GM18870 (cell line): ENCODE measurements around the gene N4BP3.
A peak's percentile ranks its signal among the peaks of the same experiment; 100 is the strongest.

Source experiments
- ATAC-seq: cut with Tn5 transposase; IDR thresholded peaks from one replicate; pipeline ENCODE4 v1.9.1; 2021; ENCODE audit warnings: moderate library complexity; ENCODE audit not compliant: unreplicated experiment

The N4BP3 gene

DNA sequence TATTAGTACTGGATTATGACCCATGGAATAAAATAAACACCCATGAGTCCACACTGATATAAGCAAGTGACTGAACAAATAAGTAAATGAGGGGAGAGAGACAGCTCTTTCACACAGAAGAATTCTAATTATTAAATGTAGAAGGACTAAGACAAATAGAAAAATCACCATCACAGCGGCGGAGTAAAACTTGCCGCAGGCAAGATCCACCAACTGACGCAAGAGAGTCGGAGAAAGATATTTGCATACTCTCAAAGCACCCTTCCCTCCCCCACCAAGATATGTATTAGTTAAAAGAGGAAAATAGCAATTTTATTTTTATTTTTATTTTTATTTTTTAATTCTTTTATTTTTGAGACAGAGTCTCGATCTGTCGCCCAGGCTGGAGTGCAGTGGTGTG lies 14.6 kb upstream of the N4BP3 start:
- no peak for ATAC-seq

DNA sequence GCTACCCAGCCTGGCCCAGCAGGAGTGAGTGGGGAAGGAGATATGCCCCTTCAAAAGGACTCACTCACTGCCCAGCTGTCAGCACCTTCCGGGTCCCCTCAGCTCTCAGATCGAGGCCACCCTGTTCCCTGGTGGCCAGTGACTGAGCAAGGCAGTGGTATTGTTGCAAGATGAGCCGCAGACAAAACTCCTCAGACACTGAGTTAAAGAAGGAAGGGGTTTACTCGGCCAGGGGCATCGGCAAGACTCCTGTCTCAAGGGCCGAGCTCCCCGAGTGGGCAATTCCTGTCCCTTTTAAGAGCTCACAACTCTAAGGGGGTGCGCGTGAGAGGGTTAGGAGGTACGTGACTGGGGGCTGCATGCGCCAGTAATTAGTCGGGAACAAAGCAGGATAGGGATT lies 9.7 kb upstream of the N4BP3 start:
- ATAC-seq = no peak

DNA sequence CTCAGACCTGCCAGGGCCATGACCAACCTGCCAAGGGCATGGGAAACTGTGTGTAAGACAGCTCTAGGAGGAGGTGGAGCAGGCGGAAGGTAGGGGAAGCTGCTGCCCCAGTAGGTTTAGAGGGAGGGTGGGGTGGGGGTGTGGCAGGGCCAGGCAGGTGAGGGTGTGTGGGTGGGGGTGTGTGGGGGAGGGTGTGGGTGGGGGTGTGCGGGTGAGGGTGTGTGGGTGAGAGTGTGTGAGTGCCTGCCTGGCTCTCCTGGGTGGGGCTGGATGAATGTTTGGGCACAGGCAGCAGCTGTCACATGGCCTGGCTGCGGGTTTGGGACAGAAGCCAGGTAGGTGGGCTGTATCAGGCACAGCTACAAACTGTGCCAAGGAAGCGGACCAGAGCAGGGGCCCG lies 8.8 kb upstream of the N4BP3 start:
- no peak for ATAC-seq

DNA sequence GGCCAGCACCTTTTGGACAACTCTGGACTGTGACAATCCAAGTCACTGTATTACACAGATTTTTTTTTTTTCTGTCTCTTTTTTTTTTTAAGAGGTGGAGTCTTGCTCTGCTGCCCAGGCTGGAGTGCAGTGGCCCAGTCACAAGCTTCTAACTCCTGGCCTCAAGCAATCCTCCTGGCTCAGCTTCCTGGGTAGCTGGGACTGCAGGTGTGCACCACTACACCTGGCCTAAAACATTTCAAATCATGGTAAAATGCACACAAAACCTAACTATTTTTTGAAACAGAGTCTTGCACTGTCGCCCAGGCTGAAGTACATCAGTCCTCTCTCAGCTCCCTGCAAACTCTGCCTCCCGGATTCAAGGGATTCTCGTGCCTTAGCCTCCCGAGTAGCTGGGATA lies 7.2 kb upstream of the N4BP3 start:
- ATAC-seq = no peak

DNA sequence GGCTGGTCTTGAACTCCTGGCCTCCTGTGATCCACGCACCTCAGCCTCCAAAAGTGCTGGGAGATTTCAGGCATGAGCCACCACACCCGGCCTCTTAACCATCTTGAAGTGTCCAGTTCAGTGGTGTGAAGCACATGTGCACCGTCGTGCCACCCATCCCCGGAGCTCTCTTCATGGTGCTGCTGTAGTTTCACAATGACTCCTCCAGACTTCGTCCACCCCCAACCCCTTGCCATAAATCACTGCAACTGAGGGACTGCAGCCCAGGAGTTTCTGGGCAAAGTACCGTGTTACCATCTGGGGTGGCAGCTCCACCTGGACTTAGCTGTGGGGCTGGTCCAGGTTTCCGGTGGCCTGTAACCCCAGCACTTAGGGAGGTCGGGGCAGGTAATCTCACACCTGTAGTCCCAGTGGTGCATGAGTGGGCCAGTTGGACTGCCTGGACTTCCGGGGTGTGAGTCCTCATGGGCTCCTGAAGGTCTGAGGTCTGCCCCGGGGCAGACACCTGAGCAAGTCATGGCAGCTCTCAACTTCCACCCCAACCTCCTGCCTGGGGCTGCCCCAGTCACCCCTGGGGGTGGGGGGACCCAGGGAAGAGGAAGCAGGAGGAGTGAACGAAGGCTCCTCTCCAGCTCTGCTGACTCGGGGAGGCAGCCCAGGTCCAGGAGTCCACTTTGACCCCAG lies 6.6 kb upstream of the N4BP3 start:
- no peak for ATAC-seq

DNA sequence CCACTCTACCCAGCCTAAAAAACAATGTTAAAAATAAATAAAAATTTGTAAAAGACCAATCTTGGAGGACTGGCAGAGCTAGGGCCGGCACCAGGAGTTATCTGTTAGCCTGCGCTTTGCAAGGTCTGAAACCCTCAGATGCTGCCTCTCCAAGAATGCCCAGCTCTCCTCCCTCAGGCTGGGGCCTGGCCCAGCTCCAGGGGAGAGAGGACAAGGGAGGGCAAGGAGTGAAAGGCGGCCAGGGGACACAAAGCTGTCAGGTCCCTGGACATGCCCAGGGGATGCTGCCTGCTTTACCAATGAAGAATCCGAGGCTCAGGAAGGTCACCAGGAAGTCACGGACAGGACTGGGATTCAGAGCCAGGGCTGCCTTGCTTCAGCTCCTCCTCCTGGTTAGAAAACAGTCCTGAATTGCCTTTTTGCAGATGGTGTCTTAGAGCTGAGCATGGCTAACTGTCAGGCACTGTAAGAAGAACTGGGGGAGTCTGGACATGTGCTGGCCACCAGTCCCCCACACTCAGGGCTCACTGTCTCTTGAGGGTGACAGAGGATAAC lies 5.5 kb upstream of the N4BP3 start:
- ATAC-seq = no peak

DNA sequence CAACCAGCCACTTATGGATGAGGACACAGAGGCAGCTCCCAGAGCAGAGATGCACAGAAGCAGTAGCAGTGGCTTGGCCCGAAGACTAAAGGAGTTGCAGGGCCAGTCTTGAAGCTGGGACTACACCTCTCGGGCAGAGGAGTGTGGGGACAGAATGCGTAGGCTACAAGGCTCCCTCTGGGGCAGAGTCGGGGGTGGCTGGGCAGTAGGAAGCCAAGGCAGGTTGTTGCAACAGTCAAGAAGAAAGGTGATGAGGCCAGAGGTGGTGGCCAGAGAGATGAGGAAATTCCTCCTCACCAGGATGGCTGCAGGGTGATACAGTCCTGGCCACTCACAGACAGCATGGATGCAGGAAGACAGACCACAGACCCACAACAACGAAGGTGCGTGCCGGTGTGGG lies 4.9 kb upstream of the N4BP3 start:
- ATAC-seq = no peak

DNA sequence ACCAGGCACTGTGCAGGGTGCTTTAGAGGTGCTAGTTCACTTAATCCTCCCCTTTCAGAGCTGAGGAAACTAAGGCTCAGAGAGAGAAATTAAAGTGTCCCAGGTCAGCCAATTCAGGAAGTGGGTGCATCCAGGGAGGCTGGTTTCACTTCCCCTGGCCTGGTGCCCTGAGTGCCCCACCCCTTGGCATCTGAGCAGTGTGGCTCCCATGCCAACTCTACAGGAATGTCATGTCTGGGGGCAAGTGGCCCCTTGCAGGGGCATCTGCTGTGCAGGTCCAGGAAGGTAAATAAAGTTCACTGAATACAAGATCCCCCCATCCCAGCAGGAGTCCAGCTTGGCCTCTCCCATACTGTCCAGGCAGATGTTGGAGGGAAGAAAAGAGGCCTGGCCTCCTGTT lies 4.4 kb upstream of the N4BP3 start:
- ATAC-seq = no peak

DNA sequence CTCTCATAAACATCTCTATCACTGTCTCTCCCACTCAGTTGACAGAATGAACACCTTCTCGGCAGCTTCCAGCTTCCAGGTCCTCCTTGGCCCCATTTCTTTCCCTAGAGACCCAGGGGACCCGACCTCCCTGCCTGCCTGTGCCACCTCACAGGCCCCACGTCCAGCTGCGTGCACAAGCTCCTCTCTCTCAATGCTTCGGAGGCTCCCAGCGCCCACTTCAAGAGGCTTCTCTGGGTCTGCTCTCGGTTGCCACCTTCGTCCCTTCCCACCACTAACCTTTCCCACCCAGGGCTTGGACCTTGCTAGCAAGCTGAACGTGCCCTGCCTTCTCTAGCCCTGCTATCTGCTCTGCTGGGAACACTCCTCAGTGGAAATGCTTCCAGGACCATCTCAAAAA lies 2.8 kb upstream of the N4BP3 start:
- no peak for ATAC-seq

DNA sequence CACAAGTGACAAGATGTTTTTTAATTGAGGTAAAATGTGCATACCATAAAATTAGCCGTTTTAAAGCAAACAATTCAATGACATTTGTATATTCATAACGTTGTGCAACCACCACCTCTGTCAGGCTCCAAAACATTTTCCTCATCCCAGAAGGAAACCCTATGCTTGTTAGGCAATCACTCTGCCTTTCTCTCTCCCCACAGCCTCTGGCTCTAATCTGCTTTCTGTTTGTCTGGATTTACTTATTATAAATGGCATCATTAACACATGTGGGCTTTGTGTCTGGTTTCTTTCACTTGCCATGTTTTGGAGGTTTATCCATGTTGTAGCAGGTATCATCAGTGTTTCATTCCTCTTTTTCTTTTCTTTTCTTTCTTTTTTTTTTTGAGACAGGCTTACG lies 1.4 kb upstream of the N4BP3 start:
- ATAC-seq = no peak

DNA sequence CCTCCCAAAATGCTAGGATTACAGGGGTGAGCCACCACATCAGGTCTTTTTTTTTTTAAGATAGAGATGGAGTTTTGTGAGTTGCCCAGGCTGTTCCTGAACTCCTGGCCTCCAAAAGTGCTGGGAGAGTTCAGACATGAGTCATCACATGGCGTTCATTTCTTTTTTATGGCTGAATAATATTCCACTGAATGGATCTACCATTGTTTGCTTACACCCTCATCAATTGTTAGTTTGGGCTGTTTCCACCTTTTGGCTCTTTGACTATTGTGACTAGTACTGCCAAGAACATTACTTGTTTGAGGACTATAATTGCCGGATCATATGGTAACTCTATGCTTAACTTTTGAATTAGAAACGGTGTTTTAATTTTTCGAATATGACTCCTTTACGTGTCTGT lies 787 bp upstream of the N4BP3 start:
- no peak for ATAC-seq

DNA sequence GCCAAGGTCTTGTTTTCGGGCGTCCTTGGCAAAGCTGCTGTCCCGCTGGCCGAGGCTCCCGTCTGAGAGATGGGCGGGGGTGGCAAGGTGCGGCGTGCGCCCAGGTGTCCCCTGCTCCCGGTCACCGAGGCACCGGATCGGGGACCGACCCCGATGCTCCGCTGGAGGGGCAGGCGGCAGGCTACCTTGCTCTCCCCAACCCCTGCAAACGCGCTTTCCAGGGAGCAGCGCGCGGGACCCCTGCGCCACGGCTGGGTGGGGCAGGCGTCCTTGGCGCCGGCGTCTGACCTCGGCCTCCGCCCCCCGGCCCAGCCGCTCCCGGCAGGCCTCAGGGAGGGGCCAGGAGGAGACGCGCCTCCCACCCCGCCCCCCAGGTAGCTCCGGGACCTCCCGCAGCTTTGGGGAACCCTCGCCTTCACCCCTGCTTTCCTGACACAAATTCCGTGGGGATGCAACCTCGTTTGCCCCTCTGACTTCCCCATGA lies 551 bp downstream of the N4BP3 start:
- ATAC-seq = no peak

DNA sequence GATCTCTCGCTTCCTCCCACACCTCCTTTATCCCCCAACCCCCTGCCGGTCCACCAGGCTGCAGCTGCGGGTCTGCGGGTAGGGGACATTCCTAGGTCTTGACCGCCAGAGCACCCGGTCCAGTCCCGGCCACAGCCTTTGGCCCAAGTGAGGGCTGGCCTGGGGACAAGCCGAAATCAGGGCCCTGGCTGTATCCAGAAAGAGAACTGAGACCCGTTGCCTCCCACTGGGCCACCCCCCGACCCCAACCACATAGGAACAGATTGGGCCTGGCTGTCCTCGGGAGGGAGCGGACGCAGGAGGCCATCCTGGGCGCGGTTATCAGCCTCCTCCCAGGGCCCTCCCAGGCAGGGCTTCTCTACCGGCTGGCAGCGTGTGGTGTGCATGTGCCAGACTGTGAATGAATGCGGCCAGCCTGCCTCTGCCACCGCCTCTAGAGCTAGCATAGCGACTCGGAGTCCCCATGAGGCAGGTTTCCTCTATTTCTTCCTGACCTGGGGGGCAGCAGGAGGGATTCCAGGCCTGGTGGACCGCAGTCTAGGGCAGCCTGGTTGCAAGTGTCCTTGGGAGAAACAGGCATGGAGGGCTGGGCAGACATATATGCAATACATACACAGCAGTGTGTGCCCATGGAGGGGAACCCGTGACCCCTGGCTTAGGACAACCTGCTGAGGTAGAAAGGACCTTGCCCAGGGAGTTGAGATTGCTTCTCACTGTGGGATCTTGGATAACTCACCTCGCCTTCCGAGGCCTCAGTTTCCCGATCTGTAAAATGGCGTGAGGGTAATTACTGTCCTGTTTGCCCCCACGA lies 1.2 kb downstream of the N4BP3 start:
- ATAC-seq = no peak

DNA sequence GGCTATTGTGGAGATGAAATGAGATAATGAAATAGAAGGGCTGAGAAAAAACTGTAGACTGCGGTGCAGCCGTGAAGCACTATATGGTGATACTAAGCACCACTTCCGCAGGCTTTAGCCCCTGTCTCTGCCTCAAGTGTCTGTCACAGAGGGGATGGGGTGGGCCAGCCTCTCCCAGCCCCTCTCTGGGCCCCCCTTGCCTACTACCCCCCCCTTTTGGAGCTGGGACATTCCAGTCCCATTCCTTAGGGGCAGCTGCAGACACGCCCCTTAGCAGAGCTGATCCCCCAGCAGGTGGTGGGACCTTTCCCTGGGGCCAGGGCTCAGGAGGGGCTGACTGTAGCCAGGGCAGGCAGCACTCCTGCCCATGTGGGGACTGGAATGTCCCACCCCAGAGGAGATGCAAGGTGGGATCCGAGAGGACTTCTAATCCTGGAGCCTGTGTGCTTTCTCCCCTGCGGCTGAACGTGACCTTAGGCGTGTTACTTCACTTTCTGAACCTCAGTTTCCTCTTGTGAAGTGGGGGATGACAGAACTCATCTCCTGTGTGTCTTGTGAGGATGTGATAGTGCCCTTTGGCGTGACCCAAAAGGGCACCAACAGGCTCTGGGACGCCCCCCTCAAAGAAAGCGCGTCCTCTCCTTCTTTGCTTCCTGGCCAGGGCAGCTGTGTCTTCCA lies 1.9 kb downstream of the N4BP3 start:
- no peak for ATAC-seq

DNA sequence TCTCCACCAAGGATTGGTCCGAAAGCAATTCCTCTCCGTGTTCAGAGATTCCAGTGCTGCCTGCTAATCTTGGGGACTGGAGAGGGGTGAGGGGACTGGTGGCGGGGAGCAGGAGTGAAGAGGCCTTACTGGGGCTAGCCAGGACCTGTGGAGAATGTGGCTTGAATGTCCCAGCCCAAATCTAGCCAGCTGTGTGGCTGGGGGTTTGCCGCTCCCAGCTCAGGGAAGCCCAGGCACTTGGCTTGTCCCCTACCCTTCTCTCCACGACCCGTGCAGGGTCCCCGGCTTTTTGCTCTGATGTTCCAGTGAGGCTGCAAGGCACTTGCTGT lies 2.4 kb downstream of the N4BP3 start:
- no peak for ATAC-seq

DNA sequence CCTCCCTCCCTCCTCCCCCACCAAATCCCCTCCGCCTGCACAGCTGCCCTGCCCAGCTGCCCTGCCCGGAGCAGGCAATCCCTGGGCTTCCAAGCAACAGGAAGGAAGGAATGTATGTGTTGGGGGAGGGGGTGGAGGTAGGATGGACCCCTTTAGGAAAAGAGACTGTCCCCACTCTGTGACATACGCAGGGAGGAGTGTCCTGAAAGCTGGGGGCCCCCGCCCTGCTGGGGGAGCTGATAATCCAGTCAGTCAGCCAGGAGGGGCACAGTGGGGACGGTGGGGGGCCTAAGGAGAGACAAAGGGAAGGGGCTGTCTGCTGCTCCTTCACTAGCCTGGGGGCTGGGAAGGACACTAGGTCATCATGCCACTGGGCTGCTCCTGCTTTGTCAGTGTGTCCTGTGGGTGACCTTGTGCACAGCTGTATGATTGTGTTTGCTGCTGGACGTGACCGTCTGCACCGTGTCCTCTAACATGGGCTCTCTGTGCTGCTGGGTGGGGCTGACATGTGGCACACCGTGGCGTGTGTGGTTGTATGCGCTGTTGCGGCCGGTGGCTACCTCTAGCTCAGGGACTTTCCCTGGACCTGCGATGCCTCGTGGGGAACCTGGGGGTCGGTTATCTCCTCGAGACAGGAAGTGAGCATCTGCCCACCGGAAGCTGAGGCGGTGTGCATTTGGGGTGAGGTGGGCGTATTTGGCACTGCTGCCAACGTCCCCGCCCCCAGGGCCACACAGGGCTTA lies 3.0 kb downstream of the N4BP3 start:
- peak; percentile 32 for ATAC-seq

DNA sequence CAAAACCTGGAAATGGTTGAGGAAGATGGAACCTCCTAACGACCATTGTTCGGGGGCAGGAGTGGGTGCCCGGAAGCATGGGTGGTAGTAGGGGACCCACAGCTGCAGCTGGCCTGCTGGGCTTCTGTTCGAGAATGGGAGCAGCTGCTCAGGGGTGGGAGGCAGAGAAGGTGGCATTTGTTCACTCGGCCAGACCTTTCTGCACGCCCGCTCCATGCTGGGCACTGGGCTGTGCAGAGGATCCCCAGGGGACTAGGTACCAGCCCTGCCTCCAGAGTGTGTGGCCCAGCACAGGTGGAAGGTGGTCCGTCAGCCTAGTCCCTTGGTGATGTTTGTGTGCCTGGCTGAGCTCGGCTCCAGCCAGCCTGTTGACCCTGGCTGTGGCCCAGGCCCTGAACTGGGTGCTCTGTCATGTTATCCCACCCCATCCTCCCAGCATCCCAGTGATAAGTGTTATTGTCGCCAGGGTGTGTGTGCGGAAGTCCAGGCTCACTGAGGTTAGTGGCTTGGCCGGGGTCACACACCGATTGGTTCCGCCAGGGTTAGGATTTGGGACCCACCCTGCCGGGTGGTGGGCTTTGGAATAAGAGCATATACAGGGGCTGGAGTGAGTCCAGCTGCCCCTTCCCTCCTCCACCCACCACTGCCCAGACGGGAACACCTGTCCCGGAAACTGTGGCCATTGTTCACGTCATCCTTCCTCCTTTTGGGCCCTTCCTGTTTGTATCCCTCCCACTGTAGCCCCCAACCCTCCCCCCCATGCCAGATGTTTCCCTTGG lies 4.8 kb downstream of the N4BP3 start:
- no peak for ATAC-seq

DNA sequence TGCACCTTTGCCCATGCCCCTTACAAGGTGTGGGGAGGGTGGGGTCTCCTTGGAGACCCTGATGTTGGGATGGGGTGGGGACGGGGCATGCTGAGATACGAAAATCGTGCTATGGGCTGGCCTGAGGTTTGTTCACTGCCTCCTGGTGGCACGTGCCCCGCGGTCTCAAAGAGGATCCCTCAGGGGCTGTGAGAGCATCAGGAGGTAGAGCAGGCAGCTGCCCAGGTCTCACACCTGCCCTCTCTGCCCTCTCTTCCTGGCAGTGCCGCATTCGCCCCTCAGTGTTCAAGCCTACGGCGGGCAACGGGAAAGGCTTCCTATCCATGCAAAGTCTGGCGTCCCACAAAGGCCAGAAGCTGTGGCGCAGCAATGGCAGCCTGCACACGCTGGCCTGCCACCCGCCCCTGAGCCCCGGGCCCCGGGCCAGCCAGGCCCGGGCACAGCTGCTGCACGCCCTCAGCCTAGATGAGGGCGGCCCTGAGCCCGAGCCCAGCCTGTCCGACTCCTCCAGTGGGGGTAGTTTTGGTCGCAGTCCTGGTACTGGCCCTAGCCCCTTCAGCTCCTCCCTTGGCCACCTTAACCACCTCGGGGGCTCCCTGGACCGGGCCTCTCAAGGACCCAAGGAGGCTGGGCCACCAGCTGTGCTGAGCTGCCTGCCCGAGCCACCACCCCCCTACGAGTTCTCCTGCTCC lies 6.7 kb downstream of the N4BP3 start:
- no peak for ATAC-seq

DNA sequence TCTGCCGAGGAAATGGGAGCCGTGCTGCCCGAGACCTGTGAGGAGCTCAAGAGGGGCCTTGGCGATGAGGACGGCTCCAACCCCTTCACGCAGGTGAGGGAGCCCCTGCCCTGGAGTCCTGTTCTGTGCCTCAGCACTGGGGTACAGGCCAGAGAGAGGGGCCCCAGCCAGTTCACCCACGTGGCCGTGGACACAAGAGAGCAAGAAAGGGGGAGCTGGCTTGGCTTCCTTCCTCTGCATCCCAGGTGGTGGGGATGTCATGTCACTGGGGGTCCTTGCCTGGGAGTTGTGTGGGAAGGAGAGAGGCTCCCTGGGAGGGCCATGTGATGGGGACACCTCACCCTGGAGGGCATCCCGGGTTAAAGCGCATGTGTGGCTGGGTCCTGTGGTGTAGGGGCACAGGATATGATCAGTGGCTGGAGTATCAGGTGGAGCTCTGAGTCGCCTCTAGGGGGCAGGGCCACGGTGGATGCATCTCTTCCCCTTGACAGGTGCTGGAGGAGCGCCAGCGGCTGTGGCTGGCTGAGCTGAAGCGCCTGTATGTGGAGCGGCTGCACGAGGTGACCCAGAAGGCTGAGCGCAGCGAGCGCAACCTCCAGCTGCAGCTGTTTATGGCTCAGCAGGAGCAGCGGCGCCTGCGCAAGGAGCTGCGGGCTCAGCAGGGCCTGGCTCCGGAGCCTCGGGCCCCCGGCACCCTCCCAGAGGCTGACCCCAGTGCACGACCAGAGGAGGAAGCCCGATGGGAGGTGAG lies 7.5 kb downstream of the N4BP3 start:
- ATAC-seq = peak; percentile 77
